Body of pancreas (tissue), 4 donors: ENCODE data around the gene GTF2A1. TPM values are rescaled to one million over a fixed set of nuclear protein-coding genes. Genes with fewer than 3 reads are reported as not detected.

Experiments
- ATAC-seq: fragments of 150-250 bp; one replicate; pipeline ENCODE4 v1.9.1; 2016
- DNase-seq, 4 donors: peaks; one replicate each; pipeline ENCODE4 v3.0.0-alpha.2; 2019
- H3K27ac ChIP-seq, 4 donors: fragments of 200-600 bp; sonication (generic); 1 replicate in 3 of 4; 2 replicates in 1 of 4; pipeline versions ENCODE4 v1.5.1 to v1.6.1; 2016 to 2019; ENCODE audit warnings: mild to moderate bottlenecking in 1 of 4, mixed read lengths in 1 of 4, moderate library complexity in 1 of 4
- H3K27me3 ChIP-seq, 2 donors: fragments of 200-600 bp; sonication (generic); one replicate each; pipeline ENCODE4 v1.6.0; 2016; ENCODE audit warnings: mild to moderate bottlenecking in 1 of 2
- H3K36me3 ChIP-seq, 2 donors: fragments of 200-600 bp; sonication (generic); replicated peaks in 1 of 2; 2 replicates each; pipeline ENCODE4 v1.5.1; 2016; ENCODE audit warnings: low read depth in 2 of 2; ENCODE audit not compliant: insufficient read depth in 1 of 2
- H3K4me1 ChIP-seq: fragments of 200-600 bp; sonication (generic); one replicate; pipeline ENCODE4 v1.6.0; 2016
- H3K4me3 ChIP-seq, 2 donors: fragments of 200-600 bp; sonication (generic); 1 replicate in 1 of 2; 2 replicates in 1 of 2; pipeline ENCODE4 v1.5.1; 2016 to 2019
- H3K9me3 ChIP-seq, 3 donors: fragments of 200-600 bp; sonication (generic); 1 replicate in 2 of 3; 2 replicates in 1 of 3; pipeline ENCODE4 v1.5.1; 2016
- POLR2A ChIP-seq, 3 donors: fragments of 450-650 bp; IDR thresholded peaks; one replicate each; pipeline ENCODE4 v1.6.1; 2016; ENCODE audit warnings: antibody characterized with exemption in 3 of 3, mild to moderate bottlenecking in 2 of 3
- WGBS, 2 donors: methylation state at CpG; one replicate each; pipeline ENCODE4 v1.1.5; 2017; 5-methylcytosine and 5-hydroxymethylcytosine counted together
- intact Hi-C: fragments of 100-400 bp; cut with DNase I; formaldehyde crosslinking; loops from one replicate; pipeline ENCODE4 v1.15.1; 2023
- total RNA-seq, 2 donors: library from RNA; depleted of rRNA; stranded (reverse); fragments of >200 nt; gene quantifications; one replicate each; pipeline ENCODE4 v1.1.0, GENCODE V29; 2016
- TF ChIP-seq, protein P1 (sequence below), 7 experiments: fragments of 450-650 bp in 4 of 7; fragments of 200-600 bp in 3 of 7; sonication (generic) in 3 of 7; IDR thresholded peaks; one replicate each; pipeline ENCODE4 v1.5.1; 2016 to 2019; ENCODE audit warnings: antibody characterized with exemption in 7 of 7

GTF2A1 gene
- total RNA-seq, 2 donors from 2014 or later = 4.0 to 9.3 TPM

DNA sequence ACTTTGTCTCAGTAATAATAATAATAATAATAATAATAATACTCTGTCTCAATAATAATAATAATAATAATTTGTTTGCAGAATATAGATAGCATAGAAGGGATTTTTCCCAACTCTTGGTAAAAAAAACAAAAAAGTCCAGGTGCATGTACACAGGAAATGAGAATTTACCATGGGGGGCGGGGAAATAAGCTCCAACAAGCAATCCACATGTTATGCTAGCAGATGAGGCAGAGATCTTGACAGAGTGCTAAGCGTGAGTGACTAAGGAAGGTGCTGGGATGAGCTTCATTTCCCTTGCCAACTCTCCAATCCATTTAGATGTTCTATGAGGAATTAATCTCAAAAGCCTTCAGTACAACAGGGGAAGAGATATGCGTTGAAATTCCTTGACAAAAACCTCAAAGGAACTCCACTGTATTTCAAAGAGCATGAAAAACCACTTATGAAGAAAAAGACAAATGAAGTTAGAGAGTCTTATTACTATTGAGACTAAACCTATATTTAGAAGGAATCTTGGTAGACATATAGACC, 44.9 kb upstream of the GTF2A1 start:
- ATAC-seq = no peak
- H3K9me3 ChIP-seq = no peaks in the 10 kb centered on the region
- intact Hi-C loops = loop anchor here (5.0 kb wide), 1 partner anchor 192 kb away; no protein-coding TSS in a partner anchor
- no peaks in the 10 kb centered on the region for H3K4me1 ChIP-seq
- TF ChIP-seq, protein P1, sequence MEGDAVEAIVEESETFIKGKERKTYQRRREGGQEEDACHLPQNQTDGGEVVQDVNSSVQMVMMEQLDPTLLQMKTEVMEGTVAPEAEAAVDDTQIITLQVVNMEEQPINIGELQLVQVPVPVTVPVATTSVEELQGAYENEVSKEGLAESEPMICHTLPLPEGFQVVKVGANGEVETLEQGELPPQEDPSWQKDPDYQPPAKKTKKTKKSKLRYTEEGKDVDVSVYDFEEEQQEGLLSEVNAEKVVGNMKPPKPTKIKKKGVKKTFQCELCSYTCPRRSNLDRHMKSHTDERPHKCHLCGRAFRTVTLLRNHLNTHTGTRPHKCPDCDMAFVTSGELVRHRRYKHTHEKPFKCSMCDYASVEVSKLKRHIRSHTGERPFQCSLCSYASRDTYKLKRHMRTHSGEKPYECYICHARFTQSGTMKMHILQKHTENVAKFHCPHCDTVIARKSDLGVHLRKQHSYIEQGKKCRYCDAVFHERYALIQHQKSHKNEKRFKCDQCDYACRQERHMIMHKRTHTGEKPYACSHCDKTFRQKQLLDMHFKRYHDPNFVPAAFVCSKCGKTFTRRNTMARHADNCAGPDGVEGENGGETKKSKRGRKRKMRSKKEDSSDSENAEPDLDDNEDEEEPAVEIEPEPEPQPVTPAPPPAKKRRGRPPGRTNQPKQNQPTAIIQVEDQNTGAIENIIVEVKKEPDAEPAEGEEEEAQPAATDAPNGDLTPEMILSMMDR (IDR thresholded peaks at IDR 0.05) = no peak
- no peak for TF ChIP-seq POLR2A (IDR thresholded peaks at IDR 0.05)
- H3K36me3 ChIP-seq = no peaks in the 10 kb centered on the region
- no peak for DNase-seq
- H3K4me3 ChIP-seq = no peak overlapping the region
- no peak overlapping the region for H3K27ac ChIP-seq
- H3K27me3 ChIP-seq = no peaks in the 10 kb centered on the region
- WGBS, 2 donors = 65 to 80% methylated on average over 3 of the region's 3 CpGs

DNA sequence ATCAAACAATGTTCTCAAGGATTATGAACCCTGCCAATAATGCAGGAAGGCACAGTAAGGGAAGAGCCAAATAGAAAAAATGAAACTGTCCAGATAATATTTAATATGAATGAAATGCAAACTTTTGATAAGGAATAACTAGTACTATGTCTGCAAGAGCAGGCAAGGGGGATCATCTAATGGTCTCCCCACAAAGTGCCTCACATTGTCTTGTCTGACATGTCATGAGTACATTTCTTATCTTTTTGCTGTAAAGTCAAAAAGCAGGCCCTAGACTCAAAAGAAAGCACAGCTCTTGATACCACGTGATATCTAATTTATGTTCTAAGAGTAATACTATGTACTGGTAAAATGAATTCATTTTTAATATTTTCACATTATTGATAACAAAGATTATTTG, 43.9 kb upstream of the GTF2A1 start:
- no peaks in the 10 kb centered on the region for H3K27me3 ChIP-seq
- WGBS, 2 donors = 78 to 86% methylated on average over 1 of the region's 1 CpG
- DNase-seq (no peak), ATAC-seq (no peak)
- TF ChIP-seq, protein P1 (IDR thresholded peaks at IDR 0.05) = no peak
- no peak for TF ChIP-seq POLR2A (IDR thresholded peaks at IDR 0.05)
- intact Hi-C loops = loop anchor here (5.0 kb wide), 1 partner anchor 193 kb away; no protein-coding TSS in a partner anchor
- H3K27ac ChIP-seq = no peak overlapping the region
- H3K4me3 ChIP-seq = no peak overlapping the region
- H3K36me3 ChIP-seq = no peaks in the 10 kb centered on the region
- H3K4me1 ChIP-seq = no peaks in the 10 kb centered on the region
- H3K9me3 ChIP-seq = no peaks in the 10 kb centered on the region

DNA sequence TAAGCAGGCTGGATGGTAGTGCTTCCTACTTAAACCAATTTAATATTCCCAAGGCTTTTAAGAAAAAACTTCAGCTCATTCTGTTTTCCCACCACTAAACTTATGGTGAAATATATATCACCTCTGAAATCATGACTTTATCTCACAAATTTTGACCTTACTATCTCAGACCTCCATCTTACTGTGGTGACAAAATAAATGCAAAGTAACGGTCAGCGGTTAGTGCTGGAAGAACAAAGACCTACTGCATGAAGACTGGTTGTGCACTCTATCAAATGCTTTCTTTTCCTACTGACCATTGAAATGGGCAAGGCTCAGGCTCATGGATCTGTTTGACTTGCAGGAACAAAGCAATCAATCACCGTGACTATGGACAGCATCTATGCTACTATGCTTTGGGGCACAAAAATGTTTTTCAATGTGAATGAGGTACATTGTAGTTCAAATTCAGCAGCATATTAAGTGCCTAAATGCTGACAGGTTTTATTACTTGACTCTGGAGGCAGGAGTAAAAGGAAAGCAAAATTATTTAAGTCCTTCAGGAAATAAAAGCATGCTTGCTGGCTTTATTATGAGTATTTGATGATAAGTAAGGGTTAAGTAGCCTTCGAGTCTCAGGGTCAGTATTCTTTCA, 43.1 kb upstream of the GTF2A1 start:
- WGBS, 2 donors = 64% methylated on average over 4 of the region's 4 CpGs
- Histone ChIP-seq H3K27me3 (no peaks in the 10 kb centered on the region), H3K27ac (no peak overlapping the region), H3K4me1 (no peaks in the 10 kb centered on the region), H3K4me3 (no peak overlapping the region), H3K9me3 (no peaks in the 10 kb centered on the region), H3K36me3 (no peaks in the 10 kb centered on the region)
- DNase-seq (no peak), ATAC-seq (no peak)
- intact Hi-C loops = no loop called here
- TF ChIP-seq POLR2A (IDR thresholded peaks at IDR 0.05) = no peak
- TF ChIP-seq, protein P1 (IDR thresholded peaks at IDR 0.05) = no peak

DNA sequence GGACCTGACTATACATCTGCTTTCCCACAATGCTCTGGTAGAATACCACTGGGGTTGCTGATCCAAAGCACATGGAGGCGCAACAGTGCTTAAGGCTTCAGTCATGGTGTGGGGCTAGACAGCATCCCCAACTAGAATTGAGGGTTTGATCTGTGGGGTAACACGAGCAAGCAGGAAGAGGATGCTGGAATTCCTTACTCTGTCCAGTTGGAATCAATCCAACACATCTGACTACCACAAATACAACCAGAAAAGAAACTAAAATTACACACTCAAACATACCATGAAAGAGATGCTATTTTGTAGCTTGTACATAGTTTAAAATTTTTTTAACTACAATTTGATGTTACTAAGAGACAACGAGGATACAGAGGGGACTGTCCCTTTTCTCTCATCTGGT, 40.4 kb upstream of the GTF2A1 start:
- H3K36me3 ChIP-seq = no peaks in the 10 kb centered on the region
- TF ChIP-seq, protein P1 (IDR thresholded peaks at IDR 0.05) = no peak
- no peak for TF ChIP-seq POLR2A (IDR thresholded peaks at IDR 0.05)
- no peaks in the 10 kb centered on the region for H3K4me1 ChIP-seq
- intact Hi-C loops = no loop called here
- ATAC-seq (no peak), DNase-seq (no peak)
- no peak overlapping the region for H3K4me3 ChIP-seq
- 75% methylated on average over 3 of the region's 3 CpGs for WGBS, 2 donors
- H3K9me3 ChIP-seq = no peaks in the 10 kb centered on the region
- no peak overlapping the region for H3K27ac ChIP-seq
- no peaks in the 10 kb centered on the region for H3K27me3 ChIP-seq

DNA sequence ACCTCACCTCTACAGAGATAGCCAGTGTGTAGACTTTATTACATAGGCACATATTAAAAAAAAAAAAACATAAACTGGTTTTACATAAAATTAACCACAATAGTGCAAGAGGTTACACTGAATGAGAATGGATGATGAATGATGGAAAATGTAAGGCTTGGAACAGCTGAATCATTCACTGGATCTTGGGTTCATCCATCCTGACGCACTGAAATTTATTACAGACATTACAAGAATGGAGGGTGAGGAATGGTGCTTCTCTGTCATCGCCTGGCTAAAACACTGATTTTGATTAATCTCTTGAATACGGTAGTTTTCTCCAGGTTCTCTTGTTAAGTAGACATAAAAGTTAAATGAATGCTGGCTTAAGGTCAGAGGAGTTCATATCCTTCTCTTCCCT, 40.0 kb upstream of the GTF2A1 start:
- ATAC-seq (no peak), DNase-seq (no peak)
- H3K4me3 ChIP-seq = no peak overlapping the region
- H3K4me1 ChIP-seq = no peaks in the 10 kb centered on the region
- H3K27me3 ChIP-seq = no peaks in the 10 kb centered on the region
- no peak overlapping the region for H3K27ac ChIP-seq
- H3K36me3 ChIP-seq = no peaks in the 10 kb centered on the region
- TF ChIP-seq POLR2A (IDR thresholded peaks at IDR 0.05) = no peak
- TF ChIP-seq, protein P1 (IDR thresholded peaks at IDR 0.05) = no peak
- H3K9me3 ChIP-seq = no peaks in the 10 kb centered on the region
- intact Hi-C loops = no loop called here
- WGBS, 2 donors = 91 to 93% methylated on average over 3 of the region's 3 CpGs
